GM19397 (cell line): Measurements from ENCODE around the gene ERRFI1.
A peak's percentile ranks its signal among the peaks of the same experiment; 100 is the strongest.
"Not testable (repeated sequence)": the region's sequence is repeated elsewhere in the genome, so short reads cannot be mapped to it uniquely, and the experiment has no call there.

Experiments
- ATAC-seq: cut with Tn5 transposase; IDR thresholded peaks from one replicate; pipeline ENCODE4 v1.9.1; 2021; ENCODE audit warnings: mild to moderate bottlenecking, moderate library complexity; ENCODE audit not compliant: unreplicated experiment

The ERRFI1 gene

GRCh38 chr1:8026153-8026975 lies at the start of gene ERRFI1:
ERRFI1 (minus strand) TSS chr1:8026309; CDS start chr1:8015619, 10,690 bp downstream.
- peak; percentile 84 for ATAC-seq

- ATAC-seq, result no peak
These were observed 49.5 kb upstream of the ERRFI1 start for GRCh38 chr1:8075511-8076051.

GRCh38 chr1:8073112-8073855 lies 47.2 kb upstream of the ERRFI1 start:
- no peak for ATAC-seq

GRCh38 chr1:8070381-8070811 lies 44.3 kb upstream of the ERRFI1 start:
- no peak for ATAC-seq

GRCh38 chr1:8069614-8070320 lies 43.7 kb upstream of the ERRFI1 start:
- not testable (repeated sequence) for ATAC-seq

- no peak for ATAC-seq
These were observed 39.3 kb upstream of the ERRFI1 start for GRCh38 chr1:8065369-8065768.

GRCh38 chr1:8063298-8064036 lies 37.4 kb upstream of the ERRFI1 start:
- ATAC-seq, result no peak

- no peak for ATAC-seq
These were observed 36.8 kb upstream of the ERRFI1 start for GRCh38 chr1:8062861-8063260.

GRCh38 chr1:8061673-8062386 lies 35.7 kb upstream of the ERRFI1 start:
- ATAC-seq, result no peak

- no peak for ATAC-seq
These were observed 35.1 kb upstream of the ERRFI1 start for GRCh38 chr1:8061210-8061609.

GRCh38 chr1:8059161-8059622 lies 33.1 kb upstream of the ERRFI1 start:
- no peak for ATAC-seq

GRCh38 chr1:8057779-8058178 lies 31.7 kb upstream of the ERRFI1 start:
- not testable (repeated sequence) for ATAC-seq

- ATAC-seq, result no peak
These were observed 29.9 kb upstream of the ERRFI1 start for GRCh38 chr1:8055973-8056372.

GRCh38 chr1:8053878-8054567 lies 27.9 kb upstream of the ERRFI1 start:
- ATAC-seq, result no peak

GRCh38 chr1:8051650-8052049 lies 25.5 kb upstream of the ERRFI1 start:
- no peak for ATAC-seq

- ATAC-seq, result not testable (repeated sequence)
These were observed 23.1 kb upstream of the ERRFI1 start for GRCh38 chr1:8049229-8049628.

- ATAC-seq, result no peak
These were observed 21.8 kb upstream of the ERRFI1 start for GRCh38 chr1:8047686-8048445.

GRCh38 chr1:8047112-8047511 lies 21.0 kb upstream of the ERRFI1 start:
- ATAC-seq, result no peak
